GM18508 (cell line): Measurements from ENCODE around the gene FGF10.

Experiments used
- ATAC-seq: cut with Tn5 transposase; IDR thresholded peaks from one replicate; pipeline ENCODE4 v1.9.1; 2021; ENCODE audit warnings: moderate number of reproducible peaks; ENCODE audit not compliant: insufficient read depth, unreplicated experiment

Gene FGF10

DNA sequence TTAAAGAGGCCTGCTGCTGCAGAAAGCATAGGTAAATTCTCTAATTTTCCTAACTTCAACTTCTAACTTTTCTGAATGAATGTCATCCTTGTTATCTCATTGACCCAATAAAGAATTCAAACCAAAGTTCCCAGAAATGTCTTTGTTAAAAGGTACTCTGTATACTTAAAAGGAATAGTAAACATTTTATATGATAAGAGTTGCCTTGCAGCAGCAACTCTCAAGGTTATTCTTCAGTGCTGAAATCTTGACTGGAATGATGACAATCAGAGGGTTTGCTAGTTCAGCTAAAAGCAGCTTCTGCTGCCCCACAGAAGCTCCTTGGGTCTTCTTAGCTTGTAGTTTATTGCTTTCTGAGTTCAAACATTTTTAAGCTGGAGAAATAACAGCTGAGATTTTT is 28.3 kb downstream of the FGF10 start:
- ATAC-seq, result no peak

DNA sequence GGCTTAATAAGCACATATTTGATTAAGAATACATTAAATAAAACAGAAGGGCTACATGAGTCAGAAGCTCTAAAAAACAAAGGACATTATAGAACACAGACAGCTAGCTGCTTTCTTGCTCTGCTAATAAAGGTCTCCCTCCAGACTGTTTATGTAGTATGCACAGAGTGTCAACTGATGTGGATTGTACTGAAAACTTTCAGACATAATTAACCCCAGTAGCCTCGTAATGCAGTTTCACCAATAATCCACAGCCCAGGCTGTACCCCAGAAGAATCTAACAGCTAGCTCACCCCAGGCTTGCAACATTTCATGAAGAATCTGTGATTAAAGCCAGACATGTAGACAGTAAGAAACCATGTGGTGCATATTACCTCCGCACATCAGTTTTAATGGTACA is 30.8 kb downstream of the FGF10 start:
- ATAC-seq, result no peak

DNA sequence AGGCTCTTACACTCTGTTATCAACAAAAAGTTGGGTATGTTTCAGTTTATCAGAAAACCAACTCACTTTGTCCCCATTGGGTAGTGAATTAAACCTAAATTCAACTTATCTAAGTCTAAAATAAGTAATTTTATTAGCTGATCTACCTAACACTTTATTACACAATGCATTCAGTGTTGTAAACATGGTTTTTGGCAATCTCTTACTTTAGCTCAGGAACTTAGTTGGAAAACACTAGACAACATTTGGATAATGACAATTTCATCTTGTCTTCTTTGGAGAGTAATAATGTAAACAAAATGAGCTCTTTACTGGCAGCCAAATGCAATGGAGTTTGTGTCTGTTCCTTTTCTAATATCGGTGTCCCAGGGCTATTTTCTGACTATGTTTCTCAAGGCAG is 33.0 kb downstream of the FGF10 start:
- ATAC-seq, result no peak

DNA sequence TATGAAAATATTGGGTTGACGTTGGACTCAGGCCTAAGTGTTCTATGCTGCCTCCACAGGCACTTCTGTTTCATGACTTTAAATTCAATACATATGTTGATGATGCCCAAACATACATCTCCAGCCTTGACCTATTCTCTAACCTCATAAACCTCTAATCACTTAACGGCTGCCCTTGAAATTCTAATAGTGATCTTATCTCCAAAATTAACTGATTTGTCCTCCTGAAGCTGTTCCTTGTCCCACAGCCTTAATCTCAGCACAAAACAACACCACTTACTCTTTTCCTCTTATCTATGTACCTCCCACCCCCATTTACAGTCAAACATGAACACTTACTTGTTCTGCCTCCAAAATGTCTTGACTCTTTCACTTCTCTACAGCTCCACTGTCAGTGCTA is 43.3 kb downstream of the FGF10 start:
- ATAC-seq, result no peak

DNA sequence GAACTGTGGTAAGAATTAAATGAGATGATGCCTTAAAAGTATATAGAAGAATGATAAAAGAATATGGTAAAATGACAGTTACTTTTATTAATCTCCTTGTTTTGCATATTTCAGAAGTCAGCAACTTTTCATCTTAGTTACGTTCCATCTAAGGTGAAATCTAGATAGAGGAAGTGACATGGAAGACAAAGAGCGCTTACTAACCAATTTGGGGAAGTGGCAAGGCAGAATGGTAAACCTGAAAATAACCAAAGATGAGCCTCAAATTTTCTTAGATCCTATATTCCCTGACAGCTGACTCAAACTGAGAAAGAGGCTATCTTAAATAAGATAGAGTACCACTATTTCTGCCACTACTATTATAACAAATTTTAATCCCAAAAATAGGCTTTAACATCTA is 52.5 kb downstream of the FGF10 start:
- ATAC-seq, result no peak

DNA sequence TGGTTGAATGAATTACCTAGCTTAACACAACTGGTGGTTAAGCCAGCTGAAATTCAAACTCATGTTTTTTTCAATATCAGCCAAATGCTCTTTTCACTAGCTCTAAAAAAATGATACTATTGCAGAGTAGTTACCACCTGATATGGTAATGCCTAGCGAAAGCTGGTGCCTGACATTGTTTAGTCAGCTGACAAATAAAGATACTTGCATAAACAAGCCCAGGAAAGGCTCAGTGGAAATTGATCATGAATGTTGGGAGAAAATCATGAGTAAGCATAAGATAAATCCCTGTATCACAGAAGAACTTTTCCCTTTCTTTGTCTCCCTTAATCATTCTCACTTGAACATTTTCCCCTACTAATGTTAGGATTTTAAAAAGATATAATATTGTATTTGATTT is 54.6 kb downstream of the FGF10 start:
- no peak for ATAC-seq

DNA sequence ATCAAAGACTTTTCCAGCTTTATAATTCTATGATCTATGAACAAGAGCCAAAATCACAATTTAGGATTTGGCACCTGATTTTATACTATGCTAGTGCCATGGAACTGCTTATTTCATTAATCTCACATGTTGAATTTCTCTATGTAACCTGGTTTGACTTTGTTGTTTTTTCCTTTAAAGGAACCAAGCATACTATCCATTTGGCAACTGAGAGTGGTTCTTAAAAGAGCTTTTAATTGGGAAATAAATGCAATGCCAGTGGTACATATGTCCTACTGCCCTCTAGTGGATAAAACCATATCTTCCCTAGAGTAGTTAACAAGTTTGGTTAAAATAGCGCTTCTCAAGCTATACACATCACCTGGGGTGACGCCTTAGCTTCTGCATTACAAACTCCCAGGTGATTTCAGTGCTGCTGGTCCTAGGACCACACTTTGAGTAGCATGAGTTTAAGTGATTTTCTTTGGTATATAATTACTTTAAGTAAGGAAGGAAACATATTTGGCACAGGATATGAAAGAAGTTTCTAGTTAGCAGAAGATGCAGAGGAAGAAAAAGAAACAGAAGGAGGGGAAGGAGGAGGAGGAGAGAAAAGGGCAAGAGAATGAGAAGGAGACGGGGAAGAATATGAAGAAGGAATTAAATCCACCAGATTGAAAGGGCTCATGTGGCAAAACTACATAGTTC is 56.8 kb downstream of the FGF10 start:
- no peak for ATAC-seq

DNA sequence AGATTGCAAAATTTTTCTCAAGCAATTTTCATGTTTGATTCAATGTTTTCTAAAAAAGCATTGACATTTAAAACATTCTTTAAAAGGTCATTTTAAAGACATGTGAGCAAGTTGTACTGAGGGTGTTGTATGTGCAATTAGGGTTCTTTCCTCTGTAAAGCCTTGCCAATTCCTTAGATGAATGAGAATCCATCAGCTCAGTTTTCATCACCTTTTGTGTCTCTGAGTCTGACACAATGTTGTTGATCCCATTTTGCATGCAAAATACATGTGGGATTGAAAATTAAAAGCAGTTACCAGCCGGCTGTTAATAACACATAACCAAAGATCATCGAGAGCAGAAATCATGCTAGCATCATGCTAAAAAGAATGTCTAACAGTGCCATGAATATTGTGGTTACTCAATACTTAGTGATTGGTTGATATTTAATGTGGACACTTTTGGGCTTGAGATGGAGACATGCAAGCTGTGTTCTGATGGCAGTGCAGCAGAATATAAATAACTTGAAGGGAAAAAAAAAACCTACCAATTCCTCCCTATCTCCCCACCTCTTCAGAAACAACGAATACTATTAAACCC is 57.7 kb downstream of the FGF10 start:
- no peak for ATAC-seq

DNA sequence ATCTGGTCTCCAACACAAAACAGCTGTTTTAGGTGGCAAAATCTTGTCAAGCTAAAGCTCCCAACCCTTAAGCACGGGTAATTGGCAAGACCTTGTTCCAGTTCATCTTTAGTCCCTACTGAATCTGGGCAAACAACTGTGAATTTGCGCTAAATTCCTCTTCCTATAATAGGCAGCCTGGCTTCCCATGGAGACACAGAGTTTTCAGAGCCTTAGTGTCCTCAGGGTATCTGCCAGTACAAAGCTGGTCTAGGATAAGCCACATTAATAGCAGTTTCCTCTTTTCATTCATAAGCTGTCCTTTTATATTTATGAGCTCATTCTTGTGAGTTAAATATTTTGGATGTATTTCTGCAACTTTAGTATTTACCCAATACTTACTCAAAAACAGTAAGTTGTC is 59.5 kb downstream of the FGF10 start:
- no peak for ATAC-seq

DNA sequence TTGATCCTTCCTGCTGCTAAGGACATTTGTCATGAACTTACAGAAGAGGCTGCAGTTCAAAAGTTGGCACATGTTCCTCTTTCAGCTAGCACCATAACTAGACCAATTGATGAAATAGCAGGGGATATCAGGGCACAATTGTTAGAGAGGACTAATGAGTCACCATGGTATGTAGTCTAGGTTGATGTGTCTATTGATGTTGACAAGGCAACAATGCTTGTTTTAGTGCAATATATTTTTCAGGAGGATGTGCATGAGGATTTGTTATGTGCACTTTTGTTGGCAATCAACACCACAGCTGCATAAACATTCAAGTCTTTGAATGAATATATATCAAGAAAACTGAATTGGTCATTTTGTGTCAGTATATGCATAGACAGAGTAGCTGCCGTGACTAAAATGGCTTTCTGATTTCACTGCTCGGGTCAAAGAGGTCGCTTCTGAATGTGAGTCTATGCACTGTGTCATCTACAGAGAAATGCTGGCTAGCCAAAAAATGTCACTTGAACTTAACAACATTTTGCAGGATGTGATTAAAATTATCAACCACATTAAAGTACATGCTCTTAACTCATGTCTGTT is 68.0 kb downstream of the FGF10 start:
- ATAC-seq, result no peak

DNA sequence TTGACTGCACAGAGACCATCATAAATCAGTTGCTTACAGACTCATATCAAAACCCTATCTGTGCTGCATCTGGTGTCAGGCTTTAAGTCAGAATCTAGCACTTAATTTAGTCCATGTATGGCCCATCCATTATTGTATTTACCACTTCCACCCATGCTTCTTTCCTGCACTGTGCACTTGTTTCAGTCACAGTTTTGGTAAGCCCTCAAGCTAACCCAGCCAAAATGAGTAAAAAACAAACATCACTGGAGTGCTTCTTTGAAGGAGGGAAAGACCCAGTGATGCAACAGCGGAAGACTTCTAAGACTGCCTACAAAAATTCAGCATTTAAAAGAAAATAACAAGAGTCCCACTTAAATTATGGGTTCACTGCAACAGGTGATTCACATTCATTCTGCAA is 69.0 kb downstream of the FGF10 start:
- no peak for ATAC-seq

DNA sequence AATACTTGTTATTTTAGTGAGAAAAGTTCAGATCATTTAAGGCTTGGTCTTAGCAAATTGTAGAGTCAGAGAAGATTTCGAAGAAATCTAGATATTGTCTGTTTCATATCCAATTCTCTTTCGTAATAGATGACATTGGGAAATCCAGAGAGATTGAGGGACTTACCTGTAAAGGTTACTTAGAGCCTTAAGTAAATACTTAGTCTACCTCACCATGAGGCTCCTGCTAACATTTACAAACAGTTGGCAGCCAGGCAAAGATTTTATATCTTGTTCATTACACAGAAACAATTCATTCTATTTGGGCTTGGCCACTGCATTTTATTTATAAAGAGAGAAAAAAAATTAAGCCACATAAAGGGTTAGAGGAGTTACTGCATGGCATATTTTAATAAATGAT is 70.3 kb downstream of the FGF10 start:
- ATAC-seq, result no peak

DNA sequence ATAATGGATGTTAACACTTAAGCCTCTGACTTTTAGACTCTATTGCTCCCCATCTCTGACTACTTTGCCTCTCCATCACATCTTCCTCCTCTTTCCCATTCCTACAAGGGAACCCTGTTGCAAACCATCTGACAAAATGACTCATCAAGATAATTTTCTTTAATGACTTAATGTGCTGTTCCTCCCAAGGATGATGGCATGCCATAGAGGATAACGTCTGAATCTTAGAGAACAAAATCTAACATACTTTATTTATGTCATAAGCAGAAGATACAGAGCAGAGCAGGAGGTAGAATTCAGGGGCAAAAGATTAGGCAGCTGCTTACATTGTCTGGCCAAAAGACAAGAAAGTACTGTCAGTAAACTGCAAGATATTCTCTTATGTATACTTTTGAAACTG is 76.8 kb downstream of the FGF10 start:
- ATAC-seq, result no peak

DNA sequence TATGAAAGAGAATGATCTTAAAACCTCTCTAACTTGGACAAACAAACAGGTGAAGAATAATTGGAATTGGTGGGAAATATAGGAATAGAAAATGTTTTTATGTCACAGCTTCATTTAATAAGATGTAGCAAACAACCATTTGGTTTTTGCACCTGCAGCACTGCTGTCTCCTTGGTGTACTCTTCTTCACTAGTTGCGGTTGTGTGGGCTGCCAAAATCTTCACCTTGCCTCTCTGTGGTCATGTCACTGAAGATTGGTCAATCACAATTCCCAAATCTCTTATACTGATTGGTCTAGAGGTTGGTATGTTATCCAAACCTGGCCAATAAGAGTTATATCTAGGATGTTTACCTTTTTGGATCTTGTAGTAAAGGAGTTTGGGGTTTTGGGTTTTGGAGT is 88.7 kb downstream of the FGF10 start:
- no peak for ATAC-seq

DNA sequence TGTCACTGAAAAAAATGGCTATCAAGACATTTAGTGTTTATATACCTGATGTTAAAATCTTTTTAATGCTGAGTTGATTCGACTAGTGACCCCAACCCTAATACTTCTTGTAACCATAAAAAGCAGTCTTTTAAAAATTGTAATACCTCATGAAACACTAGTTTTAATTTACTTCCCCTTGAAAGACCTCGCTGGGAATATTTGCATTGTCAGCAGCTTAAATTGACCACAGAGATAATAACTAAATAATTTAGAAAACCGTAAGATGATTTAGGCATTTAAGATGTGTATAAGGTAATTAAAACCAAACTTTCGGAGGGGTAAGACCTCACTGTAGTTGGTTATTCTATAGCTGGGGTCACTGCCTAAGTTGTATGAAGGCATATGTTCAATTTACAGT is 89.8 kb downstream of the FGF10 start:
- no peak for ATAC-seq

DNA sequence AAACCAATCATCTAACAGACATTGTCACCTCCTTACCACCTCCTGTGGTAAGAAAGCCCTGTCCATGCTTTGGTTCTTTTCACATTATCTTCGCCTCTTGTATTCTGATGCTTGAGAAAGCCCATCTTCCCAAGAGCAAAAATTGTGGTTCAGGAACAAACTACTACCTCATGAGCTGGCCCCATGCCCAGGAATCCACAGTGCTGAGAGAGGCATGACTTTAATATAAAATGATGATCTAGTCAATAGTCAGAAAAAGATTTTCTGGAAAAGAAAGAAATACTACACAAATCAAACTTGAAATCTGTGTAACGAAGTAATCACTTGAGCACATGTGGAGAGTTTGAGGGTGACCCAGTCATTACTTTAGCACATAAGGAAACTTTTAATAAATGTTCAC is 94.7 kb downstream of the FGF10 start:
- ATAC-seq, result no peak

DNA sequence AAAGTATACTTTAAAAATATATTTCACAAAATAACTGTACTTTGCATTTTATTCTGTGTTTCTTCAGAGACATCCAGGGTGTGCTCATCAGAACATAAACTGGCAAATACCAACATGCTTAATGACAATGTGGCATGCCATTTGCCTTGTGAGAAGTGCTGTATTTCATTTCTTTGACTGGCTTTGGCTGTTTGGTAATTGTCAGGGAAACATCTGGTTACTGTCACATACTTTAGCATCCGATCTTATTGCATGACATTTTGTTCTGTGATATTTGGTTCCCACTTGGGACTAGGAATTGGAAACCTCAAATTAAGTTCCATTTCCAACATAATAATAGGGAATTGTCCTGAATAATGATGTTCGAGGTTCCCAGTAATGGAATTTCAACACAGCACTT is 96.5 kb downstream of the FGF10 start:
- no peak for ATAC-seq

DNA sequence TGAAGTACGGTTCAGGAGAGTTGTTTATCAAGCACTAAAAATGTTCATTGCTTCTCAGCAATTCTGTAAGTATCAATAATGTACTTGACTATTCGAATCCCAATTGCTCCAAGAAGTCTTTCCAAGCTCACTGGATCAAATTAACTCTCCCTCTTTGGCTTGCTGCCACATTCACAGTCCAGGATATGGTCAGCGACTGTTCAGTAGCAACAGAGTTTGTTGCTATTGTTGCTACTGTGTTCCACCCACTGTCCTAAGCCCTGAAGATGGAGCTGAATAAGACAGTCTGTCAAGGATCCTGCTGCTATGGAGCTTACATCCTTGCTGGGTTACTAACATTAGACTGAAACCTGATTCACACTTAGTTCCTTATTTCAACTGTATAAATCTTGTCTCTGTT is 110.8 kb downstream of the FGF10 start:
- no peak for ATAC-seq

DNA sequence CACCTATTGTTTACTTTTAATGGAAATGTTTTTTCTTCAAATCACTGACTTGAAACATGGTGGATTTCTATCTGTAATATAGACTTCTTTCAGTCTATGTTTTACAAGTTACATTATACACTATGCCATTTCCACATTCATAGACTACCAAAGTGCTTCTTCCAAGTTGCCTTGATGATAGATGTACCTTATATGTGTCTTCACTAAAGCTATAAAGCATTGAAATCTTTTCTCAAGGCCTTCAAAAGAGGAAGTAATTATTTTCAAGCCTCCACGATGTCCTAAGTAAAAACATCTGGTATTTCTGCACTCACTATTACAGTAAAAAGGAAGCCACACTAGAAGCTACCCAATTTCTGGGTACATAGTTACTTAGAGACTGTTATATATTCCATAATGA is 113.3 kb downstream of the FGF10 start:
- ATAC-seq, result no peak

DNA sequence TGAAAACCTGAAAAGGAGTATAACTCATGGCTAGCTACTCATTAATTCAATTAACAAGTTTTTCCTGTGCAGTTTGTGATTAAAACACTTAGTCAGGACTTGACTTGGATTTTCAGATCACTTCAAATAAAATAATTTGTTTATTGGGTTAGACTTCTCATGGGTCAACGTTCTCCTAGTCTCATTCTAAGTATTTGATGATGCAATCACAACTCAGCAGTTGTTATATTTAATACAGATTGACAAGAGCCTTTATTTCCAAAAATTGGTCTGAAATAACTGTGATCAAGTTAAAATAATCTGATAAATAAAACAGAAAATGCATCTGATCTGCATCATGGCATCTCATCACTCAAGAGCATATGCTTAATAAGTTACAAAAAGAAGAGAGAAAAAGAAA is 113.9 kb downstream of the FGF10 start:
- no peak for ATAC-seq

DNA sequence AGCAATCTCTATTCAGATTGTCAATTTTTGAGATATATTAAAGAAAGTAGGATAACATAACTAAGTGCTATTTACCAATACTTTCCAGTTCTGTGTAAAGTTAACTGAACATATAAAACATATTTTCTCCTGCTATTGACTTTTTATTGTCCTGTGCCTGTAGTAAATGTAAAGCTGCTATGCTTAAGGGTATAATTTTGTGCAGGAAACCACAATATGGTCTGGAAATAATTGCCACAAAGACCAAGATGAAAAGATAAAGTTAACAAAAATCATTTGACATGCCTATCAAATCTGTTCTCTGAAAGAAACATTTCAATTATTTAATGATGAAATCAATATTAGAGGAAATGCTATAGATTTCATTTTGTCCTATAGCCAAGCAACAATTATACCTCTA is 121.3 kb downstream of the FGF10 start:
- ATAC-seq, result no peak

DNA sequence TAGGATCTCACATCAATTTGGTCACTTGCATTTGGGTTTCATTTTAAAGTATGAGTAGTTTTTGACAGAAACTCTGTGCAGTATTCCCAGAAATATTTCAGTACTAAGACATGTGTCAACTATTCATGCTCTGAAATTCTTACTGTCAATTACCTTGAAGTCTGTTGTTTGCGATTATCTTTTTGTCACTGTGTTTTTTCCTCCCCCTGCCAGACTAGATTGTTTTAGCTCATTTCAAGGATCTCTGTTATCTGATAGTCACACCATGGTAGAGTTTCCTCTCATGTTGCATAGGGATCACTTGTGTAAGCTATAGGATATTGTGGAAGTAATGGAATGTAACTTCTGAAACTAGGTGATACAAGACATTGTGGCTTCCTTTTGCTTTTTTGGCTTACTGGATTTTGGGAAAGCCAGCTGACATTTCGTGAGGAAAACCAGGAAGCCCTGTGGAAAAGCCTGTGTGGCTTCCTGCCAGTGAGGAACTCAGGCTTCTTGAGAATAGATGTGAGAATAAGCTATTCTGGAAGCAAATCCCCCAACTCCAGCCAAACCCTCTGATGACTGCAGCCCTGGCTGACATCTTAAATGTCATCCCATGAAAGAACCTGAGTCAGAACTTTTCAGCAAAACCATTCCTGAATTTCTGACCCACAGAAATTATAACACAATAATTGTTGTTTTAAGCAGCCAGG is 122.2 kb downstream of the FGF10 start:
- no peak for ATAC-seq
